ENCODE results near the gene AFF3.

- TF ChIP-seq POLR2AphosphoS5 (IDR thresholded peaks at IDR 0.05) (no peak), CTCF (IDR thresholded peaks at IDR 0.05) (no peak), POLR2A (IDR thresholded peaks at IDR 0.05) (no peak), EP300 (IDR thresholded peaks at IDR 0.05) (no peak)
Measured at GRCh38 chr2:100189387-100189786, 47.0 kb upstream of the AFF3 start.
